Progenitor cell of endocrine pancreas (in vitro differentiated cells): Measurements from ENCODE around the gene CEBPA. TPM values are rescaled to one million over a fixed set of nuclear protein-coding genes. Genes with fewer than 3 reads are reported as not detected.

Source experiments
- DNase-seq: peaks from one replicate; pipeline ENCODE4 v3.0.0; 2021; ENCODE audit warnings: low spot score; ENCODE audit not compliant: unreplicated experiment
- H3K27ac Mint-ChIP-seq: 2 replicates; pipeline ENCODE4 v1.8.0; 2021; ENCODE audit warnings: mild to moderate bottlenecking, moderate library complexity, mixed read lengths
- H3K27me3 Mint-ChIP-seq: 2 replicates; pipeline ENCODE4 v1.8.0; 2021; ENCODE audit warnings: mixed read lengths
- H3K36me3 Mint-ChIP-seq: 2 replicates; pipeline ENCODE4 v1.8.0; 2022; ENCODE audit warnings: mixed read lengths; ENCODE audit not compliant: insufficient read depth
- H3K4me1 Mint-ChIP-seq: 2 replicates; pipeline ENCODE4 v1.8.0; 2021; ENCODE audit warnings: low read depth, mixed read lengths
- H3K4me3 Mint-ChIP-seq: 2 replicates; pipeline ENCODE4 v1.8.0; 2021; ENCODE audit warnings: low read depth, mild to moderate bottlenecking, moderate library complexity, mixed read lengths
- H3K9me3 Mint-ChIP-seq: 2 replicates; pipeline ENCODE4 v1.8.0; 2021; ENCODE audit warnings: low read depth, mixed read lengths
- CTCF ChIP-seq: fragments of 200-600 bp; sonication (generic); IDR thresholded peaks from one replicate; pipeline ENCODE4 v1.5.0; 2021; ENCODE audit warnings: antibody characterized with exemption, mild to moderate bottlenecking; ENCODE audit not compliant: unreplicated experiment
- total RNA-seq: library from RNA; stranded (reverse); gene quantifications from 2 replicates; pipeline ENCODE4 v1.2.1, GENCODE V29; 2021

The CEBPA gene
- total RNA-seq, 1 donor from 2014 or later = 12.3 TPM

- TF ChIP-seq CTCF = no peak
- Mint-ChIP-seq H3K9me3 (no peaks in the 10 kb centered on the region), H3K27me3 (peaks cover 19% of the 10 kb centered on the region), H3K36me3 (no peaks in the 10 kb centered on the region), H3K4me3 (no peak overlapping the region), H3K4me1 (peaks cover 24% of the 10 kb centered on the region), H3K27ac (peak overlapping the region; percentile 87)
- DNase-seq = no peak
Observed at GRCh38 chr19:33299051-33299688, 3.2 kb downstream of the CEBPA start.

GRCh38 chr19:33298146-33298911 lies 4.0 kb downstream of the CEBPA start:
- H3K9me3 Mint-ChIP-seq = no peaks in the 10 kb centered on the region
- no peak overlapping the region for H3K27ac Mint-ChIP-seq
- H3K27me3 Mint-ChIP-seq = peaks cover 19% of the 10 kb centered on the region
- no peak for DNase-seq
- no peaks in the 10 kb centered on the region for H3K36me3 Mint-ChIP-seq
- no peak for TF ChIP-seq CTCF
- no peak overlapping the region for H3K4me3 Mint-ChIP-seq
- peaks cover 30% of the 10 kb centered on the region for H3K4me1 Mint-ChIP-seq

GRCh38 chr19:33297401-33298145 lies 4.8 kb downstream of the CEBPA start:
- no peaks in the 10 kb centered on the region for H3K36me3 Mint-ChIP-seq
- peak overlapping the region; percentile 41 for H3K27ac Mint-ChIP-seq
- TF ChIP-seq CTCF = no peak
- no peaks in the 10 kb centered on the region for H3K9me3 Mint-ChIP-seq
- H3K27me3 Mint-ChIP-seq = peaks cover 19% of the 10 kb centered on the region
- peaks cover 35% of the 10 kb centered on the region for H3K4me1 Mint-ChIP-seq
- DNase-seq = no peak
- H3K4me3 Mint-ChIP-seq = no peak overlapping the region

- Mint-ChIP-seq H3K4me3 (no peak overlapping the region), H3K27me3 (peaks cover 19% of the 10 kb centered on the region), H3K27ac (no peak overlapping the region), H3K4me1 (peaks cover 36% of the 10 kb centered on the region), H3K9me3 (no peaks in the 10 kb centered on the region), H3K36me3 (no peaks in the 10 kb centered on the region)
- no peak for DNase-seq
- TF ChIP-seq CTCF = no peak
Observed at GRCh38 chr19:33296488-33296971, 5.8 kb downstream of the CEBPA start.
